WTC11 (cell line): ENCODE results near the gene ADGRL1. TPM values are rescaled to one million over a fixed set of nuclear protein-coding genes. Genes with fewer than 3 reads are reported as not detected.

Experiments
- FOXK1 ChIP-seq: sonication (generic); formaldehyde crosslinking; IDR thresholded peaks from 2 replicates; pipeline ENCODE4 v1.8.0; 2022; ENCODE audit warnings: mild to moderate bottlenecking, moderate library complexity, missing genetic modification reagents
- FOXP1 ChIP-seq: sonication (generic); formaldehyde crosslinking; IDR thresholded peaks from 2 replicates; pipeline ENCODE4 v1.8.0; 2022; ENCODE audit warnings: missing genetic modification reagents, mild to moderate bottlenecking, moderate library complexity, borderline replicate concordance
- HMGA2 ChIP-seq: fragments of 250-450 bp; sonication (Bioruptor Pico); IDR thresholded peaks from 2 replicates; pipeline ENCODE4 v1.4.0; 2021; ENCODE audit warnings: mild to moderate bottlenecking, moderate library complexity
- NFYB ChIP-seq: sonication (generic); formaldehyde crosslinking; conservative IDR thresholded peaks from 2 replicates; pipeline ENCODE4 v1.8.0; 2022; ENCODE audit warnings: low read depth, missing genetic modification reagents
- NR3C1 ChIP-seq: sonication (generic); formaldehyde crosslinking; conservative IDR thresholded peaks from 2 replicates; pipeline ENCODE4 v1.8.1; 2023; ENCODE audit warnings: low read depth, mild to moderate bottlenecking, missing genetic modification reagents
- SMAD3 ChIP-seq: sonication (generic); formaldehyde crosslinking; IDR thresholded peaks from 2 replicates; pipeline ENCODE4 v1.8.0; 2022; ENCODE audit warnings: missing genetic modification reagents, mild to moderate bottlenecking, borderline replicate concordance
- SP1 ChIP-seq: sonication (generic); formaldehyde crosslinking; conservative IDR thresholded peaks from 2 replicates; pipeline ENCODE4 v1.8.1; 2022; ENCODE audit warnings: missing genetic modification reagents
- TCF7 ChIP-seq: sonication (generic); formaldehyde crosslinking; IDR thresholded peaks from 2 replicates; pipeline ENCODE4 v1.8.0; 2022; ENCODE audit warnings: mild to moderate bottlenecking, low read depth, missing genetic modification reagents, moderate library complexity
- total RNA-seq: library from RNA; stranded (reverse); gene quantifications from 3 replicates; pipeline ENCODE4 v1.2.3, GENCODE V29; 2021
- TF ChIP-seq, protein P1 (sequence below): sonication (generic); formaldehyde crosslinking; IDR thresholded peaks from 2 replicates; pipeline ENCODE4 v1.8.0; 2022; ENCODE audit warnings: mild to moderate bottlenecking, missing genetic modification reagents
- TF ChIP-seq, protein P2 (sequence below): sonication (generic); formaldehyde crosslinking; IDR thresholded peaks from 2 replicates; pipeline ENCODE4 v1.8.1; 2022; ENCODE audit warnings: low read depth, missing genetic modification reagents, borderline replicate concordance
- TF ChIP-seq, protein P3 (sequence below): sonication (generic); formaldehyde crosslinking; IDR thresholded peaks from 2 replicates; pipeline ENCODE4 v1.8.0; 2022; ENCODE audit warnings: mild to moderate bottlenecking, missing genetic modification reagents
- TF ChIP-seq, protein P4 (sequence below): sonication (generic); formaldehyde crosslinking; IDR thresholded peaks from 2 replicates; pipeline ENCODE4 v1.8.1; 2023; ENCODE audit warnings: mild to moderate bottlenecking, moderate library complexity, missing genetic modification reagents
- TF ChIP-seq, protein P5 (sequence below): sonication (generic); formaldehyde crosslinking; IDR thresholded peaks from 2 replicates; pipeline ENCODE4 v1.8.1; 2023; ENCODE audit warnings: mild to moderate bottlenecking, missing genetic modification reagents
- TF ChIP-seq, protein P6 (sequence below): sonication (generic); formaldehyde crosslinking; IDR thresholded peaks from 2 replicates; pipeline ENCODE4 v1.8.1; 2023; ENCODE audit warnings: mild to moderate bottlenecking, missing genetic modification reagents, moderate library complexity
- TF ChIP-seq, protein P7 (sequence below): sonication (generic); formaldehyde crosslinking; IDR thresholded peaks from 2 replicates; pipeline ENCODE4 v1.8.1; 2022; ENCODE audit warnings: mild to moderate bottlenecking, moderate library complexity, missing genetic modification reagents
- TF ChIP-seq, protein P8 (sequence below): sonication (generic); formaldehyde crosslinking; IDR thresholded peaks from 2 replicates; pipeline ENCODE4 v1.8.0; 2022; ENCODE audit warnings: mild to moderate bottlenecking, missing genetic modification reagents
- TF ChIP-seq, protein P9 (sequence below): sonication (generic); formaldehyde crosslinking; IDR thresholded peaks from 2 replicates; pipeline ENCODE4 v1.8.0; 2023; ENCODE audit warnings: missing genetic modification reagents
- TF ChIP-seq, protein P10 (sequence below): sonication (generic); formaldehyde crosslinking; IDR thresholded peaks from 2 replicates; pipeline ENCODE4 v1.8.0; 2022; ENCODE audit warnings: mild to moderate bottlenecking, missing genetic modification reagents
- TF ChIP-seq, protein P11 (sequence below): sonication (generic); formaldehyde crosslinking; IDR thresholded peaks from 2 replicates; pipeline ENCODE4 v1.8.1; 2023; ENCODE audit warnings: mild to moderate bottlenecking, missing genetic modification reagents

Gene ADGRL1
- total RNA-seq, 1 experiment from 2014 or later = 128 TPM

DNA sequence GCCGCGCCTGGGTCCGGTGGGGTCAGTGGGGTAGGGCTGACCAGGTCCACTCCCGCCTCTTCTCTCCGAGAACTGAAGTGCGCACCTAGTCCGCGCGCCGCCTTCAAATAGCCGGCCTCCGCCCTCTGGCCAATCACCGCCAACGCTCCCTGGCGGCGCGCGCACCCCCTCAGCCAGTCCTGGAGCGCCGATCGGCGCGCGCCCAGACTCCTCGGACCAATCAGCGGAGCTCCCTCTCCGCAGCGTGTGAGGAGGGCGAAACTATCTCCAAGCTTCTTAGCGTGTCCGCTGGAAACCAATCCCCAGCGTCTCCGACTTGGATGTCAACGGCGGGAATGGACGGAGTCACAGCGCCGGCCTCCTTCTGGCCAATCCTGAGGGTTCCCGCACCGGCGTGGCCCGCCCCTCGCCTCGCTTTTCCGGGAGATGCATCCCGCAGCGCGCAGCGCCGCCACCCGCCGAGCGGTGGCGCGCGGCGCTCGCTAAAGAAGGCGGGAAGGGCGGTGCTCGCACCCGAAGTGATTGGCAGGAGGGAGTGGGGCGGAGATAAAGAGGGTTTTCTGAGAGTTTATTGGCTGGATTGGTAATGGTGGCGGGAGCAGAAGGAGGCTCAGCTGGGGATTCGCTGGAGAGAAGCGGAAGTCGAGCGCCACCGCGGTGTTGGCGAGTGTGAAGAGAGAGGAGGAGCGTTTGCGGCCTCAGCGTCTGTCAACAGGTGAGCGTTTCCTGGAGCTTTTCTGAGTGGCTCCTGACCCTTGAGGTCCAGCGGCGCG lies 69.3 kb downstream of the ADGRL1 start, which contains the start of gene ASF1B (continued):
- TF ChIP-seq, protein P1, sequence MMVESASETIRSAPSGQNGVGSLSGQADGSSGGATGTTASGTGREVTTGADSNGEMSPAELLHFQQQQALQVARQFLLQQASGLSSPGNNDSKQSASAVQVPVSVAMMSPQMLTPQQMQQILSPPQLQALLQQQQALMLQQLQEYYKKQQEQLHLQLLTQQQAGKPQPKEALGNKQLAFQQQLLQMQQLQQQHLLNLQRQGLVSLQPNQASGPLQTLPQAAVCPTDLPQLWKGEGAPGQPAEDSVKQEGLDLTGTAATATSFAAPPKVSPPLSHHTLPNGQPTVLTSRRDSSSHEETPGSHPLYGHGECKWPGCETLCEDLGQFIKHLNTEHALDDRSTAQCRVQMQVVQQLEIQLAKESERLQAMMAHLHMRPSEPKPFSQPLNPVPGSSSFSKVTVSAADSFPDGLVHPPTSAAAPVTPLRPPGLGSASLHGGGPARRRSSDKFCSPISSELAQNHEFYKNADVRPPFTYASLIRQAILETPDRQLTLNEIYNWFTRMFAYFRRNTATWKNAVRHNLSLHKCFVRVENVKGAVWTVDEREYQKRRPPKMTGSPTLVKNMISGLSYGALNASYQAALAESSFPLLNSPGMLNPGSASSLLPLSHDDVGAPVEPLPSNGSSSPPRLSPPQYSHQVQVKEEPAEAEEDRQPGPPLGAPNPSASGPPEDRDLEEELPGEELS (CRISPR knock-in tag) = no peak
- TF ChIP-seq SMAD3 (CRISPR knock-in tag) = 0 out of 2 replicates have a peak, but pooled peaks have one; percentile 17
- TF ChIP-seq, protein P2, sequence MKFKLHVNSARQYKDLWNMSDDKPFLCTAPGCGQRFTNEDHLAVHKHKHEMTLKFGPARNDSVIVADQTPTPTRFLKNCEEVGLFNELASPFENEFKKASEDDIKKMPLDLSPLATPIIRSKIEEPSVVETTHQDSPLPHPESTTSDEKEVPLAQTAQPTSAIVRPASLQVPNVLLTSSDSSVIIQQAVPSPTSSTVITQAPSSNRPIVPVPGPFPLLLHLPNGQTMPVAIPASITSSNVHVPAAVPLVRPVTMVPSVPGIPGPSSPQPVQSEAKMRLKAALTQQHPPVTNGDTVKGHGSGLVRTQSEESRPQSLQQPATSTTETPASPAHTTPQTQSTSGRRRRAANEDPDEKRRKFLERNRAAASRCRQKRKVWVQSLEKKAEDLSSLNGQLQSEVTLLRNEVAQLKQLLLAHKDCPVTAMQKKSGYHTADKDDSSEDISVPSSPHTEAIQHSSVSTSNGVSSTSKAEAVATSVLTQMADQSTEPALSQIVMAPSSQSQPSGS (CRISPR knock-in tag) = no peak
- TF ChIP-seq FOXP1 (CRISPR knock-in tag) = no peak
- TF ChIP-seq, protein P3, sequence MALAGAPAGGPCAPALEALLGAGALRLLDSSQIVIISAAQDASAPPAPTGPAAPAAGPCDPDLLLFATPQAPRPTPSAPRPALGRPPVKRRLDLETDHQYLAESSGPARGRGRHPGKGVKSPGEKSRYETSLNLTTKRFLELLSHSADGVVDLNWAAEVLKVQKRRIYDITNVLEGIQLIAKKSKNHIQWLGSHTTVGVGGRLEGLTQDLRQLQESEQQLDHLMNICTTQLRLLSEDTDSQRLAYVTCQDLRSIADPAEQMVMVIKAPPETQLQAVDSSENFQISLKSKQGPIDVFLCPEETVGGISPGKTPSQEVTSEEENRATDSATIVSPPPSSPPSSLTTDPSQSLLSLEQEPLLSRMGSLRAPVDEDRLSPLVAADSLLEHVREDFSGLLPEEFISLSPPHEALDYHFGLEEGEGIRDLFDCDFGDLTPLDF (CRISPR knock-in tag) = no peak
- TF ChIP-seq SP1 (CRISPR knock-in tag) = peak; percentile 80
- TF ChIP-seq, protein P4, sequence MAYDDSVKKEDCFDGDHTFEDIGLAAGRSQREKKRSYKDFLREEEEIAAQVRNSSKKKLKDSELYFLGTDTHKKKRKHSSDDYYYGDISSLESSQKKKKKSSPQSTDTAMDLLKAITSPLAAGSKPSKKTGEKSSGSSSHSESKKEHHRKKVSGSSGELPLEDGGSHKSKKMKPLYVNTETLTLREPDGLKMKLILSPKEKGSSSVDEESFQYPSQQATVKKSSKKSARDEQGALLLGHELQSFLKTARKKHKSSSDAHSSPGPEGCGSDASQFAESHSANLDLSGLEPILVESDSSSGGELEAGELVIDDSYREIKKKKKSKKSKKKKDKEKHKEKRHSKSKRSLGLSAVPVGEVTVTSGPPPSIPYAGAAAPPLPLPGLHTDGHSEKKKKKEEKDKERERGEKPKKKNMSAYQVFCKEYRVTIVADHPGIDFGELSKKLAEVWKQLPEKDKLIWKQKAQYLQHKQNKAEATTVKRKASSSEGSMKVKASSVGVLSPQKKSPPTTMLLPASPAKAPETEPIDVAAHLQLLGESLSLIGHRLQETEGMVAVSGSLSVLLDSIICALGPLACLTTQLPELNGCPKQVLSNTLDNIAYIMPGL (CRISPR knock-in tag) = peak; percentile 48; the same call in 1 of the 2 replicates
- TF ChIP-seq, protein P5, sequence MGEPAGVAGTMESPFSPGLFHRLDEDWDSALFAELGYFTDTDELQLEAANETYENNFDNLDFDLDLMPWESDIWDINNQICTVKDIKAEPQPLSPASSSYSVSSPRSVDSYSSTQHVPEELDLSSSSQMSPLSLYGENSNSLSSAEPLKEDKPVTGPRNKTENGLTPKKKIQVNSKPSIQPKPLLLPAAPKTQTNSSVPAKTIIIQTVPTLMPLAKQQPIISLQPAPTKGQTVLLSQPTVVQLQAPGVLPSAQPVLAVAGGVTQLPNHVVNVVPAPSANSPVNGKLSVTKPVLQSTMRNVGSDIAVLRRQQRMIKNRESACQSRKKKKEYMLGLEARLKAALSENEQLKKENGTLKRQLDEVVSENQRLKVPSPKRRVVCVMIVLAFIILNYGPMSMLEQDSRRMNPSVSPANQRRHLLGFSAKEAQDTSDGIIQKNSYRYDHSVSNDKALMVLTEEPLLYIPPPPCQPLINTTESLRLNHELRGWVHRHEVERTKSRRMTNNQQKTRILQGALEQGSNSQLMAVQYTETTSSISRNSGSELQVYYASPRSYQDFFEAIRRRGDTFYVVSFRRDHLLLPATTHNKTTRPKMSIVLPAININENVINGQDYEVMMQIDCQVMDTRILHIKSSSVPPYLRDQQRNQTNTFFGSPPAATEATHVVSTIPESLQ (CRISPR knock-in tag) = no peak
- TF ChIP-seq, protein P6, sequence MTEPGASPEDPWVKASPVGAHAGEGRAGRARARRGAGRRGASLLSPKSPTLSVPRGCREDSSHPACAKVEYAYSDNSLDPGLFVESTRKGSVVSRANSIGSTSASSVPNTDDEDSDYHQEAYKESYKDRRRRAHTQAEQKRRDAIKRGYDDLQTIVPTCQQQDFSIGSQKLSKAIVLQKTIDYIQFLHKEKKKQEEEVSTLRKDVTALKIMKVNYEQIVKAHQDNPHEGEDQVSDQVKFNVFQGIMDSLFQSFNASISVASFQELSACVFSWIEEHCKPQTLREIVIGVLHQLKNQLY (CRISPR knock-in tag) = no peak
- no peak for TF ChIP-seq HMGA2 (CRISPR knock-in tag)
- TF ChIP-seq, protein P7, sequence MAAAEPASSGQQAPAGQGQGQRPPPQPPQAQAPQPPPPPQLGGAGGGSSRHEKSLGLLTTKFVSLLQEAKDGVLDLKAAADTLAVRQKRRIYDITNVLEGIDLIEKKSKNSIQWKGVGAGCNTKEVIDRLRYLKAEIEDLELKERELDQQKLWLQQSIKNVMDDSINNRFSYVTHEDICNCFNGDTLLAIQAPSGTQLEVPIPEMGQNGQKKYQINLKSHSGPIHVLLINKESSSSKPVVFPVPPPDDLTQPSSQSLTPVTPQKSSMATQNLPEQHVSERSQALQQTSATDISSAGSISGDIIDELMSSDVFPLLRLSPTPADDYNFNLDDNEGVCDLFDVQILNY = peak; percentile 89
- TF ChIP-seq, protein P8, sequence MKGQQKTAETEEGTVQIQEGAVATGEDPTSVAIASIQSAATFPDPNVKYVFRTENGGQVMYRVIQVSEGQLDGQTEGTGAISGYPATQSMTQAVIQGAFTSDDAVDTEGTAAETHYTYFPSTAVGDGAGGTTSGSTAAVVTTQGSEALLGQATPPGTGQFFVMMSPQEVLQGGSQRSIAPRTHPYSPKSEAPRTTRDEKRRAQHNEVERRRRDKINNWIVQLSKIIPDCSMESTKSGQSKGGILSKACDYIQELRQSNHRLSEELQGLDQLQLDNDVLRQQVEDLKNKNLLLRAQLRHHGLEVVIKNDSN (CRISPR knock-in tag) = peak; percentile 44; the same call in 1 of the 2 replicates
- TF ChIP-seq FOXK1 (CRISPR knock-in tag) = peak; percentile 43; the same call in 1 of the 2 replicates
- TF ChIP-seq NR3C1 (CRISPR knock-in tag) = no peak
- TF ChIP-seq, protein P9, sequence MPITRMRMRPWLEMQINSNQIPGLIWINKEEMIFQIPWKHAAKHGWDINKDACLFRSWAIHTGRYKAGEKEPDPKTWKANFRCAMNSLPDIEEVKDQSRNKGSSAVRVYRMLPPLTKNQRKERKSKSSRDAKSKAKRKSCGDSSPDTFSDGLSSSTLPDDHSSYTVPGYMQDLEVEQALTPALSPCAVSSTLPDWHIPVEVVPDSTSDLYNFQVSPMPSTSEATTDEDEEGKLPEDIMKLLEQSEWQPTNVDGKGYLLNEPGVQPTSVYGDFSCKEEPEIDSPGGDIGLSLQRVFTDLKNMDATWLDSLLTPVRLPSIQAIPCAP = no peak
- no peak for TF ChIP-seq TCF7 (CRISPR knock-in tag)
- TF ChIP-seq, protein P10, sequence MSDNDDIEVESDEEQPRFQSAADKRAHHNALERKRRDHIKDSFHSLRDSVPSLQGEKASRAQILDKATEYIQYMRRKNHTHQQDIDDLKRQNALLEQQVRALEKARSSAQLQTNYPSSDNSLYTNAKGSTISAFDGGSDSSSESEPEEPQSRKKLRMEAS = peak; percentile 83
- TF ChIP-seq NFYB (CRISPR knock-in tag) = peak; percentile 82
- TF ChIP-seq, protein P11, sequence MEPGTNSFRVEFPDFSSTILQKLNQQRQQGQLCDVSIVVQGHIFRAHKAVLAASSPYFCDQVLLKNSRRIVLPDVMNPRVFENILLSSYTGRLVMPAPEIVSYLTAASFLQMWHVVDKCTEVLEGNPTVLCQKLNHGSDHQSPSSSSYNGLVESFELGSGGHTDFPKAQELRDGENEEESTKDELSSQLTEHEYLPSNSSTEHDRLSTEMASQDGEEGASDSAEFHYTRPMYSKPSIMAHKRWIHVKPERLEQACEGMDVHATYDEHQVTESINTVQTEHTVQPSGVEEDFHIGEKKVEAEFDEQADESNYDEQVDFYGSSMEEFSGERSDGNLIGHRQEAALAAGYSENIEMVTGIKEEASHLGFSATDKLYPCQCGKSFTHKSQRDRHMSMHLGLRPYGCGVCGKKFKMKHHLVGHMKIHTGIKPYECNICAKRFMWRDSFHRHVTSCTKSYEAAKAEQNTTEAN (CRISPR knock-in tag) = no peak; the same call in 1 of the 2 replicates
